Glutamatergic neuron (in vitro differentiated cells): ENCODE data around the gene PPM1M. TPM values are rescaled to one million over a fixed set of nuclear protein-coding genes. Genes with fewer than 3 reads are reported as not detected.

Experiments used
- DNase-seq: peaks from one replicate; pipeline ENCODE4 v3.0.0; 2022
- H3K27ac Mint-ChIP-seq: one replicate; pipeline ENCODE4 v1.8.0; 2020; ENCODE audit warnings: mild to moderate bottlenecking, mixed read lengths, inconsistent platforms; ENCODE audit not compliant: unreplicated experiment
- H3K27me3 Mint-ChIP-seq: one replicate; pipeline ENCODE4 v1.8.0; 2020; ENCODE audit warnings: mild to moderate bottlenecking, moderate library complexity, mixed read lengths, inconsistent platforms; ENCODE audit not compliant: unreplicated experiment
- H3K36me3 Mint-ChIP-seq: one replicate; pipeline ENCODE4 v1.8.0; 2020; ENCODE audit warnings: mild to moderate bottlenecking, mixed read lengths, inconsistent platforms; ENCODE audit not compliant: unreplicated experiment
- H3K4me1 Mint-ChIP-seq: one replicate; pipeline ENCODE4 v1.8.0; 2020; ENCODE audit warnings: mild to moderate bottlenecking, low read depth, mixed read lengths, inconsistent platforms; ENCODE audit not compliant: unreplicated experiment
- H3K4me3 Mint-ChIP-seq: one replicate; pipeline ENCODE4 v1.8.0; 2020; ENCODE audit warnings: mild to moderate bottlenecking, mixed read lengths, inconsistent platforms; ENCODE audit not compliant: unreplicated experiment
- H3K9me3 Mint-ChIP-seq: one replicate; pipeline ENCODE4 v1.8.0; 2020; ENCODE audit warnings: mild to moderate bottlenecking, moderate library complexity, mixed read lengths, inconsistent platforms; ENCODE audit not compliant: unreplicated experiment
- CTCF ChIP-seq: fragments of 200-600 bp; sonication (generic); IDR thresholded peaks from one replicate; pipeline ENCODE4 v1.5.0; 2021; ENCODE audit not compliant: partially characterized antibody, unreplicated experiment
- total RNA-seq: library from RNA; stranded (reverse); fragmentation: NEBNext Ultra II Directional; extraction: Animal tissue kit (Norgen Biotek cat#: 25700); gene quantifications from one replicate; pipeline ENCODE4 v1.2.1, GENCODE V29; 2021; ENCODE audit not compliant: unreplicated experiment

Gene PPM1M
- total RNA-seq, 1 donor from 2014 or later, result 7.8 TPM

GRCh38 chr3:52240059-52240885 lies 5.3 kb upstream of the PPM1M start:
- peaks cover 18% of the 10 kb centered on the region for H3K4me1 Mint-ChIP-seq
- peaks cover 18% of the 10 kb centered on the region for H3K27me3 Mint-ChIP-seq
- peak overlapping the region; percentile 94 for H3K4me3 Mint-ChIP-seq

GRCh38 chr3:52240886-52241370 lies 4.6 kb upstream of the PPM1M start:
- Mint-ChIP-seq H3K9me3 (peaks cover 25% of the 10 kb centered on the region), H3K4me1 (peaks cover 14% of the 10 kb centered on the region), H3K36me3 (no peaks in the 10 kb centered on the region), H3K4me3 (peak overlapping the region; percentile 94), H3K27ac (peak overlapping the region; percentile 100), H3K27me3 (peaks cover 18% of the 10 kb centered on the region)
- TF ChIP-seq CTCF, result no peak
- DNase-seq, result no peak

More at GRCh38 chr3:52240059-52240885, 5.3 kb upstream of the PPM1M start:
- Mint-ChIP-seq H3K27ac (peak overlapping the region; percentile 100), H3K36me3 (no peaks in the 10 kb centered on the region), H3K9me3 (peaks cover 25% of the 10 kb centered on the region)
- DNase-seq, result peak; percentile 78
- TF ChIP-seq CTCF, result no peak

GRCh38 chr3:52242039-52242438 lies 3.5 kb upstream of the PPM1M start:
- peak overlapping the region; percentile 33 for H3K4me3 Mint-ChIP-seq
- no peak for TF ChIP-seq CTCF
- no peak for DNase-seq
- peak overlapping the region; percentile 10 for H3K27ac Mint-ChIP-seq
- no peaks in the 10 kb centered on the region for H3K36me3 Mint-ChIP-seq
- peaks cover 14% of the 10 kb centered on the region for H3K4me1 Mint-ChIP-seq
- H3K9me3 Mint-ChIP-seq, result peaks cover 25% of the 10 kb centered on the region
- peaks cover 20% of the 10 kb centered on the region for H3K27me3 Mint-ChIP-seq

- Mint-ChIP-seq H3K4me3 (peak overlapping the region; percentile 52), H3K27ac (no peak overlapping the region), H3K4me1 (peaks cover 13% of the 10 kb centered on the region), H3K27me3 (peaks cover 21% of the 10 kb centered on the region), H3K36me3 (no peaks in the 10 kb centered on the region), H3K9me3 (peaks cover 23% of the 10 kb centered on the region)
- no peak for DNase-seq
- TF ChIP-seq CTCF, result no peak
These were observed 1.5 kb upstream of the PPM1M start for GRCh38 chr3:52243791-52244628.

GRCh38 chr3:52246264-52246620 lies 683 bp downstream of the PPM1M start:
- Mint-ChIP-seq H3K4me3 (peak overlapping the region; percentile 61), H3K36me3 (no peaks in the 10 kb centered on the region), H3K9me3 (peaks cover 9% of the 10 kb centered on the region), H3K4me1 (no peaks in the 10 kb centered on the region), H3K27me3 (peaks cover 9% of the 10 kb centered on the region), H3K27ac (no peak overlapping the region)
- TF ChIP-seq CTCF, result no peak
- DNase-seq, result no peak
